Measurements from ENCODE around the gene GADL1.

GADL1 gene

DNA sequence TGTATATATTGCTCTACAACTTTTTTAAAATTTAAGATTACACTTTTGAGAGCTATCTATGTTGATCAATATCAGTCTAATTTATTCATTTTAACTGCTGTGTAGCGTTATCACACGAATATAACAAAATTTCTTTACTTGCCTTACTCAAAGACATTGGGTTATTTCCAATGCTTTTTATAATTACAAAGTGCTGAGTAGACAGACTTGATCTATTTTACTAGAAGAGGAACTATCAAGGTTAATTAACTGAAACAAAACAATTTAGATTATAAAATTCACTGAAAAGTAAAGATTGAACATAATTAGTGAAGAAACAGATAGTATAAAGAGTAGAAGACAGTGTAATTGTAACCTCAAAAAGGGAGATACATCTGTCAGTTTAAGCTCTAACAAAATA, 182.6 kb downstream of the GADL1 start:
- Histone ChIP-seq H3K4me3 (ENCODE audit: low read length) (no peak overlapping the region), H3K27me3 (replicated peaks; ENCODE audit: insufficient read depth, low read length) (no peaks in the 10 kb centered on the region), H3K79me2 (ENCODE audit: low read length) (no peaks in the 10 kb centered on the region), H3K36me3 (replicated peaks; ENCODE audit: insufficient read depth, low read length) (no peaks in the 10 kb centered on the region; the same call in 1 of the 2 replicates), H3K9me3 (replicated peaks; ENCODE audit: insufficient read depth, low read length) (no peaks in the 10 kb centered on the region), H4K20me1 (ENCODE audit: insufficient read depth, low read length) (no peaks in the 10 kb centered on the region), H2AFZ (ENCODE audit: low read length) (no peak overlapping the region), H3F3A (ENCODE audit: insufficient read depth, low read length) (no peaks in the 10 kb centered on the region), H3K9ac (ENCODE audit: low read length) (no peak overlapping the region), H3K27ac (ENCODE audit: low read length) (no peak overlapping the region), H3K9me2 (replicated peaks; ENCODE audit: insufficient read depth, low read length) (no peaks in the 10 kb centered on the region), H3K4me2 (ENCODE audit: low read depth, low read length) (no peak overlapping the region), H3K4me1 (ENCODE audit: low read length) (no peaks in the 10 kb centered on the region)
- no peak for DNase-seq
- TF ChIP-seq EZH2phosphoT487 (IDR thresholded peaks at IDR 0.05; ENCODE audit: low read length) (no peak), EZH2 (optimal IDR thresholded peaks at IDR 0.05; ENCODE audit: low read depth, low read length) (no peak)
- TF ChIP-seq, protein P1, sequence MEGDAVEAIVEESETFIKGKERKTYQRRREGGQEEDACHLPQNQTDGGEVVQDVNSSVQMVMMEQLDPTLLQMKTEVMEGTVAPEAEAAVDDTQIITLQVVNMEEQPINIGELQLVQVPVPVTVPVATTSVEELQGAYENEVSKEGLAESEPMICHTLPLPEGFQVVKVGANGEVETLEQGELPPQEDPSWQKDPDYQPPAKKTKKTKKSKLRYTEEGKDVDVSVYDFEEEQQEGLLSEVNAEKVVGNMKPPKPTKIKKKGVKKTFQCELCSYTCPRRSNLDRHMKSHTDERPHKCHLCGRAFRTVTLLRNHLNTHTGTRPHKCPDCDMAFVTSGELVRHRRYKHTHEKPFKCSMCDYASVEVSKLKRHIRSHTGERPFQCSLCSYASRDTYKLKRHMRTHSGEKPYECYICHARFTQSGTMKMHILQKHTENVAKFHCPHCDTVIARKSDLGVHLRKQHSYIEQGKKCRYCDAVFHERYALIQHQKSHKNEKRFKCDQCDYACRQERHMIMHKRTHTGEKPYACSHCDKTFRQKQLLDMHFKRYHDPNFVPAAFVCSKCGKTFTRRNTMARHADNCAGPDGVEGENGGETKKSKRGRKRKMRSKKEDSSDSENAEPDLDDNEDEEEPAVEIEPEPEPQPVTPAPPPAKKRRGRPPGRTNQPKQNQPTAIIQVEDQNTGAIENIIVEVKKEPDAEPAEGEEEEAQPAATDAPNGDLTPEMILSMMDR (IDR thresholded peaks at IDR 0.05; ENCODE audit: low read length), result no peak

- Histone ChIP-seq H3K9me3 (replicated peaks; ENCODE audit: insufficient read depth, low read length) (no peaks in the 10 kb centered on the region), H3K79me2 (ENCODE audit: low read length) (no peaks in the 10 kb centered on the region), H3F3A (ENCODE audit: insufficient read depth, low read length) (no peaks in the 10 kb centered on the region), H3K27me3 (replicated peaks; ENCODE audit: insufficient read depth, low read length) (no peaks in the 10 kb centered on the region), H2AFZ (ENCODE audit: low read length) (no peak overlapping the region), H3K27ac (ENCODE audit: low read length) (no peak overlapping the region), H3K4me3 (ENCODE audit: low read length) (no peak overlapping the region), H3K4me1 (ENCODE audit: low read length) (no peaks in the 10 kb centered on the region), H3K4me2 (ENCODE audit: low read depth, low read length) (no peak overlapping the region), H3K9me2 (replicated peaks; ENCODE audit: insufficient read depth, low read length) (no peaks in the 10 kb centered on the region), H4K20me1 (ENCODE audit: insufficient read depth, low read length) (no peaks in the 10 kb centered on the region), H3K36me3 (replicated peaks; ENCODE audit: insufficient read depth, low read length) (no peaks in the 10 kb centered on the region; the same call in 1 of the 2 replicates), H3K9ac (ENCODE audit: low read length) (no peak overlapping the region)
- no peak for DNase-seq
- no peak for TF ChIP-seq EZH2phosphoT487 (IDR thresholded peaks at IDR 0.05; ENCODE audit: low read length)
- TF ChIP-seq, protein P1 (IDR thresholded peaks at IDR 0.05; ENCODE audit: low read length), result no peak
- TF ChIP-seq EZH2 (optimal IDR thresholded peaks at IDR 0.05; ENCODE audit: low read depth, low read length), result no peak
Measured at GRCh38 chr3:30711151-30711550, 183.3 kb downstream of the GADL1 start.

GRCh38 chr3:30710017-30710416, 184.4 kb downstream of the GADL1 start:
- no peak overlapping the region for H3K9ac ChIP-seq (ENCODE audit: low read length)
- H3F3A ChIP-seq (ENCODE audit: insufficient read depth, low read length), result no peaks in the 10 kb centered on the region
- no peaks in the 10 kb centered on the region for H3K9me2 ChIP-seq (replicated peaks; ENCODE audit: insufficient read depth, low read length)
- H4K20me1 ChIP-seq (ENCODE audit: insufficient read depth, low read length), result no peaks in the 10 kb centered on the region
- no peaks in the 10 kb centered on the region for H3K4me1 ChIP-seq (ENCODE audit: low read length)
- no peak for DNase-seq
- no peak overlapping the region for H3K4me2 ChIP-seq (ENCODE audit: low read depth, low read length)
- no peaks in the 10 kb centered on the region; the same call in 1 of the 2 replicates for H3K36me3 ChIP-seq (replicated peaks; ENCODE audit: insufficient read depth, low read length)
- no peak overlapping the region for H3K27ac ChIP-seq (ENCODE audit: low read length)
- H3K79me2 ChIP-seq (ENCODE audit: low read length), result no peaks in the 10 kb centered on the region
- no peak overlapping the region for H3K4me3 ChIP-seq (ENCODE audit: low read length)
- H2AFZ ChIP-seq (ENCODE audit: low read length), result no peak overlapping the region
- no peaks in the 10 kb centered on the region for H3K9me3 ChIP-seq (replicated peaks; ENCODE audit: insufficient read depth, low read length)
- TF ChIP-seq EZH2phosphoT487 (IDR thresholded peaks at IDR 0.05; ENCODE audit: low read length), result no peak
- no peak for TF ChIP-seq EZH2 (optimal IDR thresholded peaks at IDR 0.05; ENCODE audit: low read depth, low read length)
- TF ChIP-seq, protein P1 (IDR thresholded peaks at IDR 0.05; ENCODE audit: low read length), result no peak
- H3K27me3 ChIP-seq (replicated peaks; ENCODE audit: insufficient read depth, low read length), result no peaks in the 10 kb centered on the region
